ENCODE results near the gene ELK1.

The ELK1 gene

GRCh38 chrX:47664737-47665136 is 14.4 kb upstream of the ELK1 start:
- Histone ChIP-seq H3K9ac (ENCODE audit: low read length in 5 of 5) (no peak overlapping the region), H3K27me3 (ENCODE audit: control insufficient read depth in 5 of 5, insufficient read depth in 4 of 5, low read length in 5 of 5) (peaks cover 0 to 2% (median 0%) of the 10 kb centered on the region in 5 donors), H3K36me3 (ENCODE audit: control insufficient read depth in 5 of 5, insufficient read depth in 5 of 5, low read length in 5 of 5) (no peaks in the 10 kb centered on the region), H3K4me1 (ENCODE audit: control insufficient read depth in 5 of 5, insufficient read depth in 5 of 5, low read length in 5 of 5) (peaks cover 0 to 2% (median under 1%) of the 10 kb centered on the region in 5 donors), H3K9me3 (ENCODE audit: control insufficient read depth in 5 of 5, low read length in 5 of 5) (no peaks in the 10 kb centered on the region), H3K4me3 (ENCODE audit: low read depth in 1 of 5, low read length in 5 of 5) (no peak overlapping the region), H3K27ac (ENCODE audit: low read depth, low read length) (no peak overlapping the region)

GRCh38 chrX:47662144-47662657 is 11.8 kb upstream of the ELK1 start:
- Histone ChIP-seq H3K9me3 (ENCODE audit: control insufficient read depth in 5 of 5, low read length in 5 of 5) (no peaks in the 10 kb centered on the region), H3K27ac (ENCODE audit: low read depth, low read length) (no peak overlapping the region), H3K9ac (ENCODE audit: low read length in 5 of 5) (no peak overlapping the region), H3K4me3 (ENCODE audit: low read depth in 1 of 5, low read length in 5 of 5) (no peak overlapping the region), H3K36me3 (ENCODE audit: control insufficient read depth in 5 of 5, insufficient read depth in 5 of 5, low read length in 5 of 5) (peaks cover under 1 to 3% (median 1%) of the 10 kb centered on the region in 5 donors), H3K4me1 (ENCODE audit: control insufficient read depth in 5 of 5, insufficient read depth in 5 of 5, low read length in 5 of 5) (peaks cover 0 to 11% (median 7%) of the 10 kb centered on the region in 5 donors), H3K27me3 (ENCODE audit: control insufficient read depth in 5 of 5, insufficient read depth in 4 of 5, low read length in 5 of 5) (peaks cover 0 to 5% (median 2%) of the 10 kb centered on the region in 5 donors)

- Histone ChIP-seq H3K4me3 (ENCODE audit: low read depth in 1 of 5, low read length in 5 of 5) (no peak overlapping the region), H3K4me1 (ENCODE audit: control insufficient read depth in 5 of 5, insufficient read depth in 5 of 5, low read length in 5 of 5) (peaks cover 0 to 11% (median 7%) of the 10 kb centered on the region in 5 donors), H3K27me3 (ENCODE audit: control insufficient read depth in 5 of 5, insufficient read depth in 4 of 5, low read length in 5 of 5) (peaks cover 0 to 5% (median 2%) of the 10 kb centered on the region in 5 donors), H3K9ac (ENCODE audit: low read length in 5 of 5) (no peak overlapping the region), H3K27ac (ENCODE audit: low read depth, low read length) (no peak overlapping the region), H3K36me3 (ENCODE audit: control insufficient read depth in 5 of 5, insufficient read depth in 5 of 5, low read length in 5 of 5) (peaks cover 7 to 10% (median 8%) of the 10 kb centered on the region in 5 donors), H3K9me3 (ENCODE audit: control insufficient read depth in 5 of 5, low read length in 5 of 5) (no peaks in the 10 kb centered on the region)
Observed at GRCh38 chrX:47661539-47661938, 11.2 kb upstream of the ELK1 start.

- Histone ChIP-seq H3K36me3 (ENCODE audit: control insufficient read depth in 5 of 5, insufficient read depth in 5 of 5, low read length in 5 of 5) (peaks cover 8 to 20% (median 18%) of the 10 kb centered on the region in 5 donors), H3K9ac (ENCODE audit: low read length in 5 of 5) (peak overlapping the region in 2 of 5 donors; percentile 82 to 94), H3K4me3 (ENCODE audit: low read depth in 1 of 5, low read length in 5 of 5) (peak overlapping the region; percentile 60 to 84 (median 74)), H3K27me3 (ENCODE audit: control insufficient read depth in 5 of 5, insufficient read depth in 4 of 5, low read length in 5 of 5) (peaks cover 0 to 5% (median 2%) of the 10 kb centered on the region in 5 donors), H3K4me1 (ENCODE audit: control insufficient read depth in 5 of 5, insufficient read depth in 5 of 5, low read length in 5 of 5) (peaks cover 0 to 11% (median 7%) of the 10 kb centered on the region in 5 donors), H3K9me3 (ENCODE audit: control insufficient read depth in 5 of 5, low read length in 5 of 5) (no peaks in the 10 kb centered on the region), H3K27ac (ENCODE audit: low read depth, low read length) (peak overlapping the region; percentile 93)
Observed at GRCh38 chrX:47659421-47659726, 9.0 kb upstream of the ELK1 start.

- H3K27ac ChIP-seq (ENCODE audit: low read depth, low read length), result peak within 1 kb of the TSS; percentile 93
- no peaks in the 10 kb centered on the region for H3K9me3 ChIP-seq (ENCODE audit: control insufficient read depth in 5 of 5, low read length in 5 of 5)
- H3K36me3 ChIP-seq (ENCODE audit: control insufficient read depth in 5 of 5, insufficient read depth in 5 of 5, low read length in 5 of 5), result peaks cover 8 to 21% (median 18%) of the 10 kb centered on the region in 5 donors
- H3K27me3 ChIP-seq (ENCODE audit: control insufficient read depth in 5 of 5, insufficient read depth in 4 of 5, low read length in 5 of 5), result peaks cover 0 to 5% (median 2%) of the 10 kb centered on the region in 5 donors
- peaks cover 0 to 11% (median 7%) of the 10 kb centered on the region in 5 donors for H3K4me1 ChIP-seq (ENCODE audit: control insufficient read depth in 5 of 5, insufficient read depth in 5 of 5, low read length in 5 of 5)
- peak within 1 kb of the TSS; percentile 72 to 84 (median 76) for H3K4me3 ChIP-seq (ENCODE audit: low read depth in 1 of 5, low read length in 5 of 5)
- peak within 1 kb of the TSS; percentile 75 to 94 (median 83) for H3K9ac ChIP-seq (ENCODE audit: low read length in 5 of 5)
Observed at GRCh38 chrX:47658684-47659420, 8.5 kb upstream of the ELK1 start, which contains the start of gene UXT. Gene UXT (minus strand): TSS chrX:47659180. CDS start chrX:47658927, 253 bp downstream.

- H3K4me3 ChIP-seq (ENCODE audit: low read depth in 1 of 5, low read length in 5 of 5), result peak overlapping the region; percentile 72 to 84 (median 76)
- H3K4me1 ChIP-seq (ENCODE audit: control insufficient read depth in 5 of 5, insufficient read depth in 5 of 5, low read length in 5 of 5), result peaks cover 0 to 11% (median 7%) of the 10 kb centered on the region in 5 donors
- peak overlapping the region in 2 of 5 donors; percentile 57 to 87 for H3K9ac ChIP-seq (ENCODE audit: low read length in 5 of 5)
- peaks cover 8 to 27% (median 18%) of the 10 kb centered on the region in 5 donors for H3K36me3 ChIP-seq (ENCODE audit: control insufficient read depth in 5 of 5, insufficient read depth in 5 of 5, low read length in 5 of 5)
- peak overlapping the region; percentile 93 for H3K27ac ChIP-seq (ENCODE audit: low read depth, low read length)
- H3K9me3 ChIP-seq (ENCODE audit: control insufficient read depth in 5 of 5, low read length in 5 of 5), result no peaks in the 10 kb centered on the region
- peaks cover 0 to 5% (median 2%) of the 10 kb centered on the region in 5 donors for H3K27me3 ChIP-seq (ENCODE audit: control insufficient read depth in 5 of 5, insufficient read depth in 4 of 5, low read length in 5 of 5)
Observed at GRCh38 chrX:47658301-47658683, 7.9 kb upstream of the ELK1 start.

DNA sequence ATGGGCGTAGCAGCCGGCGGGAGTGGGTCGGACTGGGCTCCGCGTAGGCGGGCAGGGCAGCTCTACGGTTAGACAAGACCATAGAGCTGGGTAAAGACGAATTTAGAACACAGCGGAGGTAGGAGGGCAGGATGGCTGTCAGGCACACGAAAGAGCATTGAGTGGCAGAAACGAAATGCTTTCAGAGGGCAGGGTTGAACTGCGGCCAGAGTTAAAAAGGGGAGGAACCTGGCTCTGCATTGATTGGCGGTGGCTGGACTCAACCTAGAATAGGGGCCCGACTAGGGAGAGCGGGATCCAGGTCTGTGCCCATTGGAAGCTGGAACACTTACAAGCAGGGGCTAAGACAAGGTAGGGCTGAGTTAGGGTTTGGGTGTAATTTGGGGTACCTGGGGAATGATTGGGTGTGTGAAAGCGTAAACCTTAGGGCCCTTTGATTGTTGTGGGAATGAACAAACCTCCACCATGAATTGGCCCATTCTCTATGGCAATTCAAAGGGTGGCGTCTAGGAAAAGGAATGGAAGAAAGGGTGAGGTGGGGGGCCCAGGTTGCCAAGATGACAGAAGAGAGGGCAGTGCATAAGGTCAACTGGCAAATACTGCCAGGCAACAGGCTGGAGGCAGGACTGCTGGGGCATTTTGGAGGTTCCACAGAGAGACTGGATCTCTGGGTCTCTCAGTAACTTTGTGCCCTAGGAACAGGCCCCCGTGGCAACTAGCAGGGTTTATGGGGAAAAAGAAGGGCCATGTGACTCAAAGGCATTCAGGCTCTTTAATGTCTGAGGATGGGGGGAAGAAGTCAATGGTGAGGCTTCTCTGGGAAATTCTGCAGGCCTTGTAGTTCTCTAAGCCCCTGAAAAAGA is 911 bp upstream of the ELK1 start:
- H3K4me3 ChIP-seq (ENCODE audit: low read depth in 1 of 5, low read length in 5 of 5), result peak overlapping the region; percentile 63 to 81 (median 70)
- H3K27ac ChIP-seq (ENCODE audit: low read depth, low read length), result peak overlapping the region; percentile 79
- H3K36me3 ChIP-seq (ENCODE audit: control insufficient read depth in 5 of 5, insufficient read depth in 5 of 5, low read length in 5 of 5), result peaks cover 0 to 17% (median 7%) of the 10 kb centered on the region in 5 donors
- peak overlapping the region in 3 of 5 donors; percentile 53 to 59 (median 59) for H3K9ac ChIP-seq (ENCODE audit: low read length in 5 of 5)
- peaks cover 0 to 3% (median 0%) of the 10 kb centered on the region in 5 donors for H3K27me3 ChIP-seq (ENCODE audit: control insufficient read depth in 5 of 5, insufficient read depth in 4 of 5, low read length in 5 of 5)
- peaks cover 0 to 18% (median 17%) of the 10 kb centered on the region in 5 donors for H3K4me1 ChIP-seq (ENCODE audit: control insufficient read depth in 5 of 5, insufficient read depth in 5 of 5, low read length in 5 of 5)
- H3K9me3 ChIP-seq (ENCODE audit: control insufficient read depth in 5 of 5, low read length in 5 of 5), result peaks cover 0 to 4% (median 0%) of the 10 kb centered on the region in 5 donors

GRCh38 chrX:47649781-47650163 is 591 bp downstream of the ELK1 start:
- Histone ChIP-seq H3K9ac (ENCODE audit: low read length in 5 of 5) (no peak overlapping the region), H3K27ac (ENCODE audit: low read depth, low read length) (no peak overlapping the region), H3K27me3 (ENCODE audit: control insufficient read depth in 5 of 5, insufficient read depth in 4 of 5, low read length in 5 of 5) (peaks cover 0 to 3% (median 0%) of the 10 kb centered on the region in 5 donors), H3K4me3 (ENCODE audit: low read depth in 1 of 5, low read length in 5 of 5) (peak overlapping the region; percentile 57 to 76 (median 71)), H3K36me3 (ENCODE audit: control insufficient read depth in 5 of 5, insufficient read depth in 5 of 5, low read length in 5 of 5) (peaks cover 0 to 10% (median 0%) of the 10 kb centered on the region in 5 donors), H3K9me3 (ENCODE audit: control insufficient read depth in 5 of 5, low read length in 5 of 5) (peaks cover 0 to 4% (median 0%) of the 10 kb centered on the region in 5 donors), H3K4me1 (ENCODE audit: control insufficient read depth in 5 of 5, insufficient read depth in 5 of 5, low read length in 5 of 5) (peaks cover 0 to 20% (median 17%) of the 10 kb centered on the region in 5 donors)

DNA sequence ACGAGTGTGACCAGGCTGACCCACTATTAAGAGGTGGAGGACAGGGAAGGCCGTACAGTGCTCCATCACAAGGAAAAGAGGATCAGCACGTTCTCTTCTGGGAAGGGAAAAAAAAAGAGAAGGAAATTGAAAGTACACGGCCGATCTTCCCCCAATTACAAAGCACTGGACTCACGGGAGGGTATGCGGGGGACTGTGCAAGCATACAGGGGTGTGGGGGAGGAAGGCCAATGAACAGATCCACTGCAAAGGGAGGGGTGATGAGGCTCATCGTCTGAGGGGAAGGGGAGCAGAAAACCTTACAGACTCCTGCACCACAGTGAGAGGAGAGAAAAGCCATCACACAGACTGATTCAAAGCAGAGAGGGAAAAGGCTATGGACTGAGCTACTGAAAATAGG is 1.1 kb downstream of the ELK1 start:
- Histone ChIP-seq H3K4me1 (ENCODE audit: control insufficient read depth in 5 of 5, insufficient read depth in 5 of 5, low read length in 5 of 5) (peaks cover 0 to 20% (median 17%) of the 10 kb centered on the region in 5 donors), H3K27ac (ENCODE audit: low read depth, low read length) (no peak overlapping the region), H3K27me3 (ENCODE audit: control insufficient read depth in 5 of 5, insufficient read depth in 4 of 5, low read length in 5 of 5) (peaks cover 0 to 3% (median 0%) of the 10 kb centered on the region in 5 donors), H3K9ac (ENCODE audit: low read length in 5 of 5) (no peak overlapping the region), H3K4me3 (ENCODE audit: low read depth in 1 of 5, low read length in 5 of 5) (peak overlapping the region in 4 of 5 donors; percentile 31 to 74 (median 64)), H3K36me3 (ENCODE audit: control insufficient read depth in 5 of 5, insufficient read depth in 5 of 5, low read length in 5 of 5) (peaks cover 0 to 10% (median 0%) of the 10 kb centered on the region in 5 donors), H3K9me3 (ENCODE audit: control insufficient read depth in 5 of 5, low read length in 5 of 5) (peaks cover 0 to 4% (median 0%) of the 10 kb centered on the region in 5 donors)
